Stimulated activated CD4-positive, alpha-beta T cell treated with anti-CD3 and anti-CD28 coated beads, Interleukin-2, amount 100 ng/mL, for 24 hours (primary cell): ENCODE results near the gene TMEM47.

ENCODE experiments used
- DNase-seq, 2 donors: peaks; one replicate each; pipeline ENCODE4 v3.0.0-alpha.2; 2020

Gene TMEM47

GRCh38 chrX:34656842-34657725 is at the start of gene TMEM47:
TMEM47 (minus strand) TSS chrX:34657285; CDS start chrX:34657029, 256 bp downstream.
- no peak for DNase-seq

GRCh38 chrX:34687095-34687494 is 30.0 kb upstream of the TMEM47 start:
- DNase-seq, result no peak

- DNase-seq, result no peak
Measured at GRCh38 chrX:34659575-34659974, 2.5 kb upstream of the TMEM47 start.

- no peak for DNase-seq
Measured at GRCh38 chrX:34658326-34658725, 1.2 kb upstream of the TMEM47 start.

GRCh38 chrX:34657726-34658070 is 613 bp upstream of the TMEM47 start:
- no peak for DNase-seq

GRCh38 chrX:34656467-34656841 is 631 bp downstream of the TMEM47 start:
- DNase-seq, result no peak

GRCh38 chrX:34655501-34656455 is 1.3 kb downstream of the TMEM47 start:
- no peak for DNase-seq

- DNase-seq, result no peak
Measured at GRCh38 chrX:34654696-34655490, 2.2 kb downstream of the TMEM47 start.

GRCh38 chrX:34653811-34654210 is 3.3 kb downstream of the TMEM47 start:
- DNase-seq, result no peak

- no peak for DNase-seq
Measured at GRCh38 chrX:34642849-34643248, 14.2 kb downstream of the TMEM47 start.

- DNase-seq, result no peak
Measured at GRCh38 chrX:34638116-34638515, 19.0 kb downstream of the TMEM47 start.

- no peak for DNase-seq
Measured at GRCh38 chrX:34634349-34634748, 22.7 kb downstream of the TMEM47 start.

GRCh38 chrX:34632384-34632783 is 24.7 kb downstream of the TMEM47 start:
- no peak for DNase-seq

GRCh38 chrX:34631479-34632220 is 25.4 kb downstream of the TMEM47 start:
- DNase-seq, result no peak

- no peak for DNase-seq
Measured at GRCh38 chrX:34629572-34629971, 27.5 kb downstream of the TMEM47 start.

- no peak for DNase-seq
Measured at GRCh38 chrX:34624416-34624815, 32.7 kb downstream of the TMEM47 start.

GRCh38 chrX:34619920-34620319 is 37.2 kb downstream of the TMEM47 start:
- DNase-seq, result no peak

GRCh38 chrX:34612036-34612435 is 45.0 kb downstream of the TMEM47 start:
- DNase-seq, result no peak

- no peak for DNase-seq
Measured at GRCh38 chrX:34598362-34598761, 58.7 kb downstream of the TMEM47 start.

GRCh38 chrX:34586936-34587335 is 70.1 kb downstream of the TMEM47 start:
- DNase-seq, result no peak

- no peak for DNase-seq
Measured at GRCh38 chrX:34586346-34586911, 70.7 kb downstream of the TMEM47 start.

GRCh38 chrX:34585561-34585960 is 71.5 kb downstream of the TMEM47 start:
- DNase-seq, result no peak
